SK-MEL-5 (cell line): ENCODE results near the gene IFI44L. TPM values are rescaled to one million over a fixed set of nuclear protein-coding genes. Genes with fewer than 3 reads are reported as not detected.

ENCODE experiments used
- DNase-seq: peaks from one replicate; pipeline ENCODE4 v3.0.0-alpha.2; 2016; ENCODE audit warnings: low read depth, low spot score
- in situ Hi-C: cut with HindIII; loops from 2 replicates; pipeline ENCODE4 v1.10.0; 2016; ENCODE audit warnings: low sequenced_read_pairs, high pct_unique_total_duplicates, low pct_unique_long_range_greater_than_20kb
- total RNA-seq: library from RNA; depleted of rRNA; stranded (reverse); fragments of >200 nt; shearing (Covaris generic); gene quantifications from 2 replicates; pipeline ENCODE4 v1.2.3, GENCODE V29; 2014; rRNA removed

The IFI44L gene
- total RNA-seq, 1 experiment from 2014 or later: not detected

GRCh38 chr1:78676347-78676982, 56.2 kb downstream of the IFI44L start:
- peak; percentile 64 for DNase-seq
- in situ Hi-C loops: no loop called here

GRCh38 chr1:78676993-78677392, 56.7 kb downstream of the IFI44L start:
- DNase-seq: peak; percentile 36
- in situ Hi-C loops: no loop called here

GRCh38 chr1:78677788-78678187, 57.5 kb downstream of the IFI44L start:
- in situ Hi-C loops: no loop called here
- no peak for DNase-seq

GRCh38 chr1:78678324-78678723, 58.1 kb downstream of the IFI44L start:
- in situ Hi-C loops: no loop called here
- no peak for DNase-seq

GRCh38 chr1:78681265-78681664, 61.0 kb downstream of the IFI44L start:
- in situ Hi-C loops: no loop called here
- DNase-seq: no peak

GRCh38 chr1:78682496-78682895, 62.2 kb downstream of the IFI44L start:
- no peak for DNase-seq
- in situ Hi-C loops: no loop called here

- in situ Hi-C loops: no loop called here
Measured at GRCh38 chr1:78683079-78683478, 62.8 kb downstream of the IFI44L start.

GRCh38 chr1:78687315-78687714, 67.1 kb downstream of the IFI44L start:
- in situ Hi-C loops: no loop called here
- DNase-seq: no peak

More at GRCh38 chr1:78683079-78683478, 62.8 kb downstream of the IFI44L start:
- no peak for DNase-seq

GRCh38 chr1:78687914-78688313, 67.7 kb downstream of the IFI44L start:
- in situ Hi-C loops: no loop called here
- DNase-seq: no peak

GRCh38 chr1:78688697-78689096, 68.4 kb downstream of the IFI44L start:
- in situ Hi-C loops: no loop called here
- peak; percentile 53 for DNase-seq

- DNase-seq: no peak
- in situ Hi-C loops: no loop called here
Measured at GRCh38 chr1:78690516-78690915, 70.3 kb downstream of the IFI44L start.

GRCh38 chr1:78691995-78692747, 71.9 kb downstream of the IFI44L start:
- no peak for DNase-seq
- in situ Hi-C loops: no loop called here

Other genes starting within 250 kb of the IFI44L start
- 0.03 TPM in 1 of 2 replicates, not detected in the other for gene PTGFR, start 129.5 kb upstream of the IFI44L start, total RNA-seq
- gene IFI44, start 29.4 kb downstream of the IFI44L start, total RNA-seq: 0.53 and 0.66 TPM in 2 replicates